ENCODE results near the gene NFU1. TPM values are rescaled to one million over a fixed set of nuclear protein-coding genes. Genes with fewer than 3 reads are reported as not detected.

The NFU1 gene
- total and polyA plus RNA-seq, 9 of the 15 experiments (the other 6 are each of a cell fraction or from before 2014, with no cell fraction given), result 33.3 to 61.8 (median 53.7) TPM

- TF ChIP-seq ZHX1 (conservative IDR thresholded peaks at IDR 0.05; ENCODE audit: low read length), result no peak
- no peak for TF ChIP-seq BRD4 (IDR thresholded peaks at IDR 0.05)
- no peak for TF ChIP-seq MXI1 (IDR thresholded peaks at IDR 0.05; ENCODE audit: low read depth, low read length)
- no peak for TF ChIP-seq ZNF133 (CRISPR knock-in tag; IDR thresholded peaks at IDR 0.05)
- TF ChIP-seq RFX5 (IDR thresholded peaks at IDR 0.05; ENCODE audit: low read depth, low read length), result no peak
- no peak for TF ChIP-seq CSDE1 (IDR thresholded peaks at IDR 0.05)
- TF ChIP-seq DEAF1 (CRISPR knock-in tag; IDR thresholded peaks at IDR 0.05), result no peak
- TF ChIP-seq, protein P1, sequence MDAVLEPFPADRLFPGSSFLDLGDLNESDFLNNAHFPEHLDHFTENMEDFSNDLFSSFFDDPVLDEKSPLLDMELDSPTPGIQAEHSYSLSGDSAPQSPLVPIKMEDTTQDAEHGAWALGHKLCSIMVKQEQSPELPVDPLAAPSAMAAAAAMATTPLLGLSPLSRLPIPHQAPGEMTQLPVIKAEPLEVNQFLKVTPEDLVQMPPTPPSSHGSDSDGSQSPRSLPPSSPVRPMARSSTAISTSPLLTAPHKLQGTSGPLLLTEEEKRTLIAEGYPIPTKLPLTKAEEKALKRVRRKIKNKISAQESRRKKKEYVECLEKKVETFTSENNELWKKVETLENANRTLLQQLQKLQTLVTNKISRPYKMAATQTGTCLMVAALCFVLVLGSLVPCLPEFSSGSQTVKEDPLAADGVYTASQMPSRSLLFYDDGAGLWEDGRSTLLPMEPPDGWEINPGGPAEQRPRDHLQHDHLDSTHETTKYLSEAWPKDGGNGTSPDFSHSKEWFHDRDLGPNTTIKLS (IDR thresholded peaks at IDR 0.05; ENCODE audit: borderline replicate concordance, low read depth), result no peak
- no peak for TF ChIP-seq ZNF785 (CRISPR knock-in tag; IDR thresholded peaks at IDR 0.05)
- no peak for TF ChIP-seq SMAD1 (IDR thresholded peaks at IDR 0.05; ENCODE audit: low read depth, low read length, partially characterized antibody)
- no peak for TF ChIP-seq ATF4 (CRISPR knock-in tag; IDR thresholded peaks at IDR 0.05)
- TF ChIP-seq MEF2A (IDR thresholded peaks at IDR 0.05; ENCODE audit: control insufficient read depth, low read depth, low read length), result no peak
- no peak for TF ChIP-seq E2F3 (CRISPR knock-in tag; IDR thresholded peaks at IDR 0.05)
- TF ChIP-seq SMC3 (conservative IDR thresholded peaks at IDR 0.05; ENCODE audit: insufficient read depth, low read depth, low read length), result no peak
- no peak for TF ChIP-seq HSF4 (CRISPR knock-in tag; IDR thresholded peaks at IDR 0.05; ENCODE audit: borderline replicate concordance)
- TF ChIP-seq, protein P2, sequence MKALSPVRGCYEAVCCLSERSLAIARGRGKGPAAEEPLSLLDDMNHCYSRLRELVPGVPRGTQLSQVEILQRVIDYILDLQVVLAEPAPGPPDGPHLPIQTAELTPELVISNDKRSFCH (CRISPR knock-in tag; IDR thresholded peaks at IDR 0.05), result no peak
- TF ChIP-seq, protein P2 (tag; IDR thresholded peaks at IDR 0.05), result peak; percentile 61; the same call in 1 of the 2 replicates
- no peak for TF ChIP-seq ZNF274 (IDR thresholded peaks at IDR 0.05; ENCODE audit: borderline replicate concordance, low read depth, low read length)
- no peak for TF ChIP-seq FOXK1 (CRISPR knock-in tag; IDR thresholded peaks at IDR 0.05; ENCODE audit: borderline replicate concordance)
- TF ChIP-seq MYNN (IDR thresholded peaks at IDR 0.05), result no peak
- TF ChIP-seq MYNN (CRISPR knock-in tag; IDR thresholded peaks at IDR 0.05), result no peak
- no peak for TF ChIP-seq FUS (optimal IDR thresholded peaks at IDR 0.05; ENCODE audit: low read depth, low read length)
Measured at GRCh38 chr2:69452687-69453086, 15.5 kb upstream of the NFU1 start (continued).

Data from K562 (cell line).